HFF-Myc (cell line): ENCODE measurements around the gene DEPP1.

ENCODE experiments used
- DNase-seq: peaks from one replicate; pipeline ENCODE4 v3.0.0-alpha.2; 2011; ENCODE audit warnings: low read depth; ENCODE audit errors: extremely low read depth
- H3K4me3 ChIP-seq: replicated peaks from 2 replicates; pipeline ENCODE4 v1.5.1; 2011; ENCODE audit warnings: low read depth, mild to moderate bottlenecking, control low read depth, low read length
- CTCF ChIP-seq: IDR thresholded peaks from 2 replicates; pipeline ENCODE4 v1.5.1; 2012; ENCODE audit warnings: mild to moderate bottlenecking, low read depth, low read length, control low read depth; ENCODE audit errors: missing control alignments

DEPP1 gene

GRCh38 chr10:44983066-44983894, 4.7 kb upstream of the DEPP1 start:
- no peak for TF ChIP-seq CTCF
- DNase-seq: no peak
- no peak overlapping the region for H3K4me3 ChIP-seq

GRCh38 chr10:44982496-44982895, 3.9 kb upstream of the DEPP1 start:
- no peak for TF ChIP-seq CTCF
- no peak overlapping the region for H3K4me3 ChIP-seq
- no peak for DNase-seq

- no peak overlapping the region for H3K4me3 ChIP-seq
- DNase-seq: no peak
- TF ChIP-seq CTCF: no peak
Measured at GRCh38 chr10:44982114-44982460, 3.5 kb upstream of the DEPP1 start.

- no peak for DNase-seq
Measured at GRCh38 chr10:44981172-44982113, 2.8 kb upstream of the DEPP1 start.

GRCh38 chr10:44980309-44981171, 1.9 kb upstream of the DEPP1 start:
- no peak overlapping the region for H3K4me3 ChIP-seq
- no peak for TF ChIP-seq CTCF
- DNase-seq: no peak

More at GRCh38 chr10:44981172-44982113, 2.8 kb upstream of the DEPP1 start:
- H3K4me3 ChIP-seq: no peak overlapping the region
- no peak for TF ChIP-seq CTCF
